Effector CD4-positive, alpha-beta T cell (primary cell): ENCODE data around the gene CLIC4.
"Not testable (repeated sequence)": the region's sequence is repeated elsewhere in the genome, so short reads cannot be mapped to it uniquely, and the experiment has no call there.

Experiments used
- DNase-seq: peaks from one replicate; pipeline ENCODE4 v3.0.0-alpha.2; 2020

CLIC4 gene

GRCh38 chr1:24748191-24749121, 3.2 kb downstream of the CLIC4 start:
- DNase-seq = no peak

- no peak for DNase-seq
These were observed 4.0 kb downstream of the CLIC4 start for GRCh38 chr1:24749252-24749651.

GRCh38 chr1:24749886-24750285, 4.6 kb downstream of the CLIC4 start:
- no peak for DNase-seq

GRCh38 chr1:24751833-24752232, 6.6 kb downstream of the CLIC4 start:
- no peak for DNase-seq

GRCh38 chr1:24752305-24752704, 7.1 kb downstream of the CLIC4 start:
- no peak for DNase-seq

- DNase-seq = no peak
These were observed 9.0 kb downstream of the CLIC4 start for GRCh38 chr1:24754229-24754628.

- not testable (repeated sequence) for DNase-seq
These were observed 10.1 kb downstream of the CLIC4 start for GRCh38 chr1:24755323-24755722.

- DNase-seq = no peak
These were observed 11.1 kb downstream of the CLIC4 start for GRCh38 chr1:24756395-24756794.

GRCh38 chr1:24759492-24759891, 14.2 kb downstream of the CLIC4 start:
- DNase-seq = no peak

GRCh38 chr1:24761582-24761981, 16.3 kb downstream of the CLIC4 start:
- DNase-seq = no peak

GRCh38 chr1:24762133-24762676, 17.0 kb downstream of the CLIC4 start:
- DNase-seq = no peak

GRCh38 chr1:24763671-24764070, 18.4 kb downstream of the CLIC4 start:
- DNase-seq = no peak

- no peak for DNase-seq
These were observed 19.2 kb downstream of the CLIC4 start for GRCh38 chr1:24764439-24764838.

GRCh38 chr1:24764848-24765247, 19.6 kb downstream of the CLIC4 start:
- no peak for DNase-seq

GRCh38 chr1:24765308-24765988, 20.2 kb downstream of the CLIC4 start:
- no peak for DNase-seq

- DNase-seq = no peak
These were observed 22.1 kb downstream of the CLIC4 start for GRCh38 chr1:24767351-24767750.

- no peak for DNase-seq
These were observed 23.8 kb downstream of the CLIC4 start for GRCh38 chr1:24768873-24769605.

GRCh38 chr1:24769656-24770651, 24.7 kb downstream of the CLIC4 start:
- no peak for DNase-seq

GRCh38 chr1:24770881-24771280, 25.6 kb downstream of the CLIC4 start:
- no peak for DNase-seq

GRCh38 chr1:24771574-24771973, 26.3 kb downstream of the CLIC4 start:
- no peak for DNase-seq

- DNase-seq = no peak
These were observed 28.4 kb downstream of the CLIC4 start for GRCh38 chr1:24773618-24774017.

GRCh38 chr1:24775348-24775747, 30.1 kb downstream of the CLIC4 start:
- no peak for DNase-seq
